Activated T-cell treated with anti-CD3 and anti-CD28 coated beads, Interleukin-2, amount 50 U/mL, for 48 hours (primary cell): Measurements from ENCODE around the gene DHRS13.

Experiments used
- DNase-seq, 2 experiments: peaks; one replicate each; pipeline ENCODE4 v3.0.0-alpha.2; 2020

The DHRS13 gene

GRCh38 chr17:28902819-28903545, at the start of gene DHRS13:
Gene DHRS13 (minus strand): TSS chr17:28903079. CDS start chr17:28902944, 135 bp downstream.
- peak; percentile 93 to 96 for DNase-seq

- DNase-seq, result peak; percentile 94
Observed at GRCh38 chr17:28951991-28952975, 49.4 kb upstream of the DHRS13 start.

GRCh38 chr17:28951428-28951990, 48.6 kb upstream of the DHRS13 start, which contains the start of gene PHF12:
Gene PHF12 (minus strand): TSS chr17:28951518. CDS start chr17:28950960, 558 bp downstream.
- peak; percentile 99 for DNase-seq

- no peak for DNase-seq
Observed at GRCh38 chr17:28950752-28951427, 48.0 kb upstream of the DHRS13 start.

DNA sequence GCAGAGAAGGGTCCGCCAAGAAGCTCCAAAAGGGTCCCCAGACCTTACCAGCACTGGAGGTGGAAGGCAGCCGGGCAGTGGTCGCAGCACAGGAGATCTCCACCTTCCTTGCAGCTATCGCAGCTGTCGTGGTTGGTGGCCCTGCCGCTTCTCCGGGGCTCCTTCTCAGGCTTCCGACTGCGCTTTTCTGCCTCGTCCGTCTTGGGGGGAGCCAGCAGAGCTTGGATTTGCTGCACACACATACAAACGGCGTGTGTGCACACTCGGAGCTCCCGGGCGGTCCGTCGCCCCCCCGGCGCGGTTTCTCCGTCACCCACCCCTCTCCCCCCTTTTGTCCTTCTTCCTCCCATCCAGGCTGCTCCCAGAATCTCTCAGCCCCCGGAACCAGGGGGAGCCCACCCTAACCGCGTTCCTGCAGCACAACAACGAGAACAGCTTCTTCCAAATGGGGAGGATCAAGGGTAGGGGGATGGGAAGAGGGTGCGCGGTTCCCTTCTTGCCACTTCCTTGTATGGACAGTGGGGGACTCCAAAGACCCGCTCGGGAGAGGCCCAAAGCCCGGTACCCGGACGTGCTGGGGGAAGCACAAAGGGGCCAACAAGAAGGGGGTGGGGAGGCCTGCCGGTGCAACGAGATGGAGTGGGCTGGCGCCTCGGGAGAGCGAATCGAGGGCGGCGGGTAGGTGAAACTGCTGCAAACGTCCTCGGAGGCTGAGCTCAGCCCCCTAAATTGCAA, 47.3 kb upstream of the DHRS13 start:
- peak; percentile 71 to 73 for DNase-seq

- peak; percentile 81 to 82 for DNase-seq
Observed at GRCh38 chr17:28949185-28950016, 46.5 kb upstream of the DHRS13 start.

GRCh38 chr17:28948873-28949184, 46.0 kb upstream of the DHRS13 start:
- DNase-seq, result no peak

- no peak for DNase-seq
Observed at GRCh38 chr17:28948342-28948741, 45.5 kb upstream of the DHRS13 start.

DNA sequence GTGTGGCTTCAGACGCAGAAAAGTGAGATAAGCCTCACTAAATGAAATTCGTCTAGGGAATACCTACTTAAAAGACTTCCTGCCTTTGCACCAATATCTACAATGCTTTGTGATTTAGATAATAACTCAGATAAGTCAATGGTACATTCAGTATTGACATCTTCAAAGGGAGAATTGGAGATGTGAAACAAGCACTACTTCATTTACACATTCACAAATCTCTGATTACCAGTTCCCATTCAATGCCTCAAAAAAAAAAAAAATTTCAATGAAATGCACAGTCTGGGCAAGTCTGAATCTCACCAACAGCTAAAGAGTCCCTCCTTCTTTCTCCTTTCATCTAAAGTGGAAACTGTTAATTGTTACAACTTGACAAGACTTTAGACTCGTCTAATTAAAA, 44.8 kb upstream of the DHRS13 start:
- DNase-seq, result no peak

DNA sequence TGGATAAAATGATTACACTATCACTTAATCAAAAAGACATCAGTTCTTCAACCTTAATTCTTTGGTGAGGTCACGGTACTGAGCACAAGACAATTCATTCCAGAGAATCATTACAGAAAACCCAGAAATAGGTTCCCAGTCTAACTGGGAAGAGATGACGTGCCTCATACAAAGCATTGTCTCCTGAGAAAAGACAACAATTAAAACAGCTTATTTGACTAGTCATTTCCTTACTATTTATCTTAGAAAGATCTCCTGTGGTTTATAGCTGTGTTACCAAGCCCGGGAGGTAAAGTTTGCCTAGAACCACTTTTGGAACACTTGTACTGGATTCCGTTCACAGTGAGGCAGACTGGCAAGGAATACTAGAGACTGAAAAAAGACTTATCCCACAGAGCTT, 43.4 kb upstream of the DHRS13 start:
- DNase-seq, result no peak

DNA sequence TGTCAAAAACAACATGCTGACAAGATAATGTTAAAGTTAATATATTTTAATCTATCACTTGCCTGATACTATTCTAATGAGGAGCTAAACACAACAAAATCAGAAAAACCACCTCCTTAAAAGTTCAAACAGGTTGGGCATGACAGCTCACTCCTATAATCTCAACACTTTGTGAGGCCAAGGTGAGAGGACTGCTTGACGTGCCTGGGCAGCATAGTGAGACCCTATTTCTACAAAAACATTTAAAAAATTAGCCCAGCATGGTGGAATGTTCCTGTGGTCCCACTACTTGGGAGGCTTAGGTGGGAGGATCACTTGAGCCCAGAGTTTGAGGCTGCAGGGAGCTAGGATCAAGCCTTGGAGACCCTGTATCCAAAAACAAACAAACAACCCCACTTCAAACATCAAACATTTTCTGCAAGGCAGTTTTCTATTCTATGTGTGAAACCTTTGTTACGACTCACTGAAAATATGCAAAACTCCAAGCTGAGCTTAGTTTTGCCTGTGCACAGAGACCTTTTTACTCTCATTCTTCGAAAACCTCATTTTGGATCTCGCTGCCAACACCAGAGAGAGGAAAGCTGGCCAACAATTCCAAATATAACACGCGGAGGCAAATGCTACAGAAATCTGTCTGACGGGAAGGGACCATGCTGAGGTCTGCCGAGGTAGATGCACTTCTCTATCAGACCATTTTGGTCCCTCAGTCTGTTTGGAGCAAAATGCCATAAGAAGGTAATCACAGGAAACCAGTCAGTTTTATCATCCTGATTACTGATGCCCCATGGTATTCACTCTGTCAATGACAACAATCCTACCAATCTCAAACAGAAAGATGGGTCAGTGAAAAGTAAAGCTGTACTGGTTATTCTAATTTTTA, 42.2 kb upstream of the DHRS13 start:
- no peak for DNase-seq

GRCh38 chr17:28944343-28944742, 41.5 kb upstream of the DHRS13 start:
- DNase-seq, result no peak

DNA sequence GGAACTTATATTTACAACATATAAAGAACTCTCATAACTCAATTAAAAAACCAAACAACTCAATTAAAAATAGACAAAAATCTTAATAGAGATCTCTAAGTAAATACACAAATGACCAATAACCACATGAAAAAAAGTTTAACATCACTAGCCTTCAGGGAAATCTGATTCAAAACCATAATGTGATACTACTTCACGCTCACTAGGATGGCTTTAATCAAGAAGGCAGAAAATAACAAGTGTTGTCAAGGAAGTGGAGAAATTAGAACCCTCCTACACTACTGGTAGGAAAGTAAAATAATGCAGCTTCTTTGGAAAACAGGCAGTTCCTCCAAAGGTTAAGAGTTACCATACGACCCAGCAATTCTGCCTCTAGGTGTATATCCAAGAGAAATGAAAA, 40.0 kb upstream of the DHRS13 start:
- DNase-seq, result no peak

- DNase-seq, result no peak
Observed at GRCh38 chr17:28941251-28941650, 38.4 kb upstream of the DHRS13 start.

DNA sequence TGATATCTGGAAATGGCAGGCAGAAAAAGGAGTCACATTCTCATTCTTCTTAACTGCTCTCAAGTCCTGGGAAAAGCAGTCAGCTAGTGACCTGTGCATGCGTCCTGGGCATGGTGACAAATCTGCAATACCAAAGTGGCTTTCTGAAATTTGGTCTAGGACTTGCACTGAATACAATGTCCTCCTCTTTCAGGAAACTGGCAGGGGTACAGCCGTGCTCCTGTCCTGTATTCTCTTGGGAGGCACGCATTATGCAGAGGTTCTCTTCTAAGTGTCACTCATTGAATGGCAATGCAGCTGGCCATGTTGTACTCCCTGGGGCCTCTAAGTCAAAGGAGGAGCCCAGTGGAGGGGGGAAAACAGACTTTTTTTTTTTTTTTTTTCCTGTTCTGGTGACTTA, 37.8 kb upstream of the DHRS13 start:
- DNase-seq, result no peak

DNA sequence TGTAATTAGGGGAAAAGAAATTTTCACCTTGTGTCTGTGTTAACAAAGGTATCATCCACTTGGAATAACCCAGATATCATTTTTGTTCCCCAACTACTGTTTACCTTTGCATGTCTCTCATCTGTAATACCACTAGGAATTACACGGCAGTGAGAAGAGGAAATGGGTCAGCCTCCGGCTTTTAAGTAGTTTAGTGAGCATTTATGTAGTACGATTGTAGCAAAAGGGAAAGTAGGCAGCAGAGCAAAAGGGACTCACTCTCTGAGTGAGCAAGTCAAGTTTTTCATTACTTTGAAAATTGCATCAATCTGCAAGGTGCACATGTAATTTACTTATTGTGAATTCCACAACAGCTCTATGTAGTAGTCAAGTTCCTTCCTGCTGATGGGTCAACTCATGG, 37.3 kb upstream of the DHRS13 start:
- DNase-seq, result no peak

DNA sequence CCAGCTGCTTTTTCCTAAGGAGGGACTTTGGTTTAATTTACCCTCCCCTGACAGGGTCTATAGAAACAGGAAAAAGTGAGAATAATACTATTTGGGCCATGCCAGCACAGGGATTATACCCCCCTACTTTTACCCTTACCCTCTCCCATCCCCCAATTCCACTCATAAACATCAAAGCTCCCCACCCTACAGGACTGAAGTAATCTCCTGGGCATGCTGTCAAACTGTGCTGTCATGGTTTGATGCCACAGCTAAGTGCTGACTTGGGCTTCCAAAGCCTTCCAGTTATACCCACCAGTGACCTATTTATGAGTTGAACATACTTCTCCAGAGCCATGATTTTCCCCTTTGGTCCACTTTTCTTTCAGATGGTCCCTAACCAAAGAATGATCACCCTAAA, 35.7 kb upstream of the DHRS13 start:
- DNase-seq, result no peak

- no peak for DNase-seq
Observed at GRCh38 chr17:28937044-28937729, 34.3 kb upstream of the DHRS13 start.

- no peak for DNase-seq
Observed at GRCh38 chr17:28935744-28936460, 33.0 kb upstream of the DHRS13 start.
